Sciatic nerve (tissue), 2 donors: ENCODE data around the gene OLIG1. TPM values are rescaled to one million over a fixed set of nuclear protein-coding genes. Genes with fewer than 3 reads are reported as not detected.

Source experiments
- ATAC-seq: fragments of 200-7000 bp; cut with Tn5 transposase; one replicate; pipeline ENCODE4 v1.9.1; 2020; ENCODE audit warnings: mild to moderate bottlenecking, moderate library complexity
- DNase-seq: peaks from one replicate; pipeline ENCODE4 v3.0.0-alpha.2; 2020; ENCODE audit warnings: low spot score
- intact Hi-C: fragments of 100-400 bp; cut with DNase I; formaldehyde crosslinking; loops from one replicate; pipeline ENCODE4 v1.14.2; 2022
- total RNA-seq: library from RNA; stranded (reverse); fragmentation: NEBNext Ultra II Directional; extraction: Animal tissue kit (Norgen Biotek cat#: 25700); gene quantifications from one replicate; pipeline ENCODE4 v1.2.1, GENCODE V29; 2021
- donor health status: DM: no; HTN: no; CAD: no.
- donor health status: DM: no; HTN: no; CAD: no.

The OLIG1 gene
- total RNA-seq, 1 donor from 2014 or later: 0.53 TPM

DNA sequence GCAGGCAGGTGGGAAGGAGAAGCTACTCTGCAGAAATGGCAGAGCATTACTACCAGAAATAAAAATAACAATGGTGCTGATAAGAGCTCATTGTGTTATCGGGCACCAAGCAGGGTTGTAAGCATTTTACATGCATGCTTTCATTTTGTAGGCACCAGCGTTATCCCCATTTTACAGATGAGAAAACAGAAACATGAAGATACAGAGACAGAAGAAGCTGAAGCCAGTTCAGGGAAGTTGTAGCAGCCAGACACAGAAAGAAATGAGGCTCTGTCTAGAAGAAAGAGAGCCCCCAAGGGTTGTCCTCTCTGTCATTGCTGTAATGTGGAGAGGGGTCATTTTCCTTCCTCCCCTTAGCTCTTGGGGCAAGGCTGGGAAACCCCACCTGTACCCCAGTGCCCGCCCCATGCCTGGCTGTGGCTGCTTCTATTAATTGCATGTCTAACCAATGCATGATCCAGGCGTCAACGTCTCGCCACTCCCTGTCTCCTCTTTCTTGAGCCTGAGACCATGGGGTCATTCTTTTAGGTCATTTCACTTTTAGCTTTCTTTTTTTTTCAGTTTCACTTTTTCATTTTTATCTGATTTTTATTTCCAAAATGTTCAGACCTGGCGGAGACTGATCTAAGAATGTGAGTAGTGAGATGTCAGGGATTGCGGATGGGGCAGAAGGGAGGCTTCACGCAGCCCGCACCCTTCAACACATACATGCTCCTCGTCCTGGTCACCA lies 6.8 kb downstream of the OLIG1 start:
- no peak for ATAC-seq
- intact Hi-C loops: no loop called here
- DNase-seq: no peak

- DNase-seq (no peak), ATAC-seq (peak; percentile 82)
- intact Hi-C loops: no loop called here
Observed at GRCh38 chr21:33078907-33079582, 9.1 kb downstream of the OLIG1 start.

GRCh38 chr21:33080376-33080775 lies 10.4 kb downstream of the OLIG1 start:
- no peak for DNase-seq
- ATAC-seq: no peak
- intact Hi-C loops: no loop called here

DNA sequence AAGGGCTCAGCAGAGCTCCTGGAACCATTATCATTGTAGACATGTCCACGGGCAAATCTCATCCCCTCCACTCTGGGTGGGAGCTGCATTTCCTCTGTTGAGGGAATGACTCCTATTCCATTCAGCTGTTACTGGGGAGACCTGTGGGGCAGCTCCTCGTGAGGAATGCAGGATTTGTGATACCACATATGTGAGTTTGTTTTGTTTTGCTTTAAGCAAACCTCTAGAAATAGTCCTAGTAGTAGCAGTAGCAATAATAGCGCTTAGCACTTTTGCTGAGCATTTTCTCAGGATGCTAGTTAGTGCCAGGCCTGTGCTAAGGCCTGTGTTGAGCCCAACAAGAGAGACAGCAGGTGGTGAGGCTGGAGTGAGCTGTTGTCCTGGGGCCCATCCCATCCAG lies 10.8 kb downstream of the OLIG1 start:
- DNase-seq (no peak), ATAC-seq (no peak)
- intact Hi-C loops: no loop called here

DNA sequence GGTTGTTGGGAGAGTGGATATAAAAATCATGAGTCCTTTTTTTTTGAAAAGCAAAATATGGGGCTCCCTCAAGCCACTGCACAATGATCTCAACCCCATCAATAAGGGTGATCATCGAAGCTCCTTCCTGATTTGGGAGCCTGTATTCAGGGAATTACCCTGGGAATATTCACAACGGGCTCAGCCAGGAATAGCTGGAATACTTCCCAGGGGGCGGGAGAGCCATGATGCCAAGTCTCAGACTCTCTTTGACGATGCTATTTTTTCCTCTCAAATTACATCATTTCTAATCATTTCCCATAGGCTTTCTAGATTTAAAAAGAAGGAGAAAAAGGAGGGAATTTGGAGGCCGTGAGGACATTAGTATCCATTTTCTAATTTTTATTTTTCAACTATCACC lies 18.4 kb downstream of the OLIG1 start:
- DNase-seq (no peak), ATAC-seq (peak; percentile 74)
- intact Hi-C loops: no loop called here

DNA sequence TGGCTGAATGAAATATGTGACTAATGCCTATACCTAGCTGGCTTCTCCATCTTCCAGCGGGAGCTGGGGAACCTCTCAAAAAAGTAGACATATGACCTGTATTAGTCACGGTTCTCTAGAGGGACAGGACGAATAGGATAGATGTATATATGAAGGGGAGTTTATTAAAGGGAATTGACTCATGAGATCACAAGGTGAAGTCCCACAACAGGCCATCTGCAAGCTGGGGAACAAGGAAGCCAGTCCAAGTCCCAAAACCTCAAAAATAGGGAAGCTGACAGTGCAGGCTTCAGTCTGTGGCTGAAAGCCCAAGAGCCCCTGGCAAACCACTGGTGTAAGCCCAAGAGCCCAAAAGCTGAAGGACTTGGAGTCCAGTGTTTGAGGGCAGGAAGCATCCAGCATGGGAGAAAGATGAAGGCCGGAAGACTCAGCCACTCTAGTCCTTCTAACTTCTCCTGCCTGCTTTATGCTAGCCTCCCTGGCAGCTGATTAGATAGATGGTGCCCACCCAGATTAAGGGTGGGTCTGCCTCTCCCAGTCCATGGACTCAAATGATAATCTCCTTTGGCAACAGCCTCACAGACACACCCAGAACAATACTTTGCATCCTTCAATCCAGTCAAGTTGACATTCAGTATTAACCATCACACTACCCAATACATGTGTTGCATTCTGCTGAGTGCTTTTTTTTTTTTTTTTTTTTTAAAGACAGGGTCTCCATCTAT lies 19.6 kb downstream of the OLIG1 start:
- DNase-seq: no peak
- intact Hi-C loops: no loop called here
- peak; percentile 13 for ATAC-seq

DNA sequence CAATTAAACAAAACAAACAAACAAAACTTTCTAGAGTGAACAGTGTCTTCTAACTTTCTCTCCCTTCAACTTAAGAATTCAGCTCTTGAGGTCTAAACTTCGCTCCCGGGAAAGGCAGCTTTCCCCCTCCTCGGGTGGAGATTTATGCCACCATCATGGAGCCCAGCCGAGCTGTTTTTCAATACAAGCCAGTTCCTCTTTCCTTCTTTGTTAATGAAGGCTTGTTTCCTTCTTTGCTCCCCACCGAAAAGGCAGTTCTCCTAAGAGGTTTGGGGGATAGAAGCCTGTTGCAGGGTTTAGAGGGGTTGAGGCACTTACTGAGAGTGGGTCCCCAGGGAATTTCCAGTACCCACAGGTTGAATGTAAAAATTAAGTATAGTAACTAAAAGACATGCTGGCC lies 26.5 kb downstream of the OLIG1 start:
- intact Hi-C loops: no loop called here
- DNase-seq (no peak), ATAC-seq (no peak)

GRCh38 chr21:33099131-33099530 lies 29.2 kb downstream of the OLIG1 start:
- no peak for ATAC-seq

DNA sequence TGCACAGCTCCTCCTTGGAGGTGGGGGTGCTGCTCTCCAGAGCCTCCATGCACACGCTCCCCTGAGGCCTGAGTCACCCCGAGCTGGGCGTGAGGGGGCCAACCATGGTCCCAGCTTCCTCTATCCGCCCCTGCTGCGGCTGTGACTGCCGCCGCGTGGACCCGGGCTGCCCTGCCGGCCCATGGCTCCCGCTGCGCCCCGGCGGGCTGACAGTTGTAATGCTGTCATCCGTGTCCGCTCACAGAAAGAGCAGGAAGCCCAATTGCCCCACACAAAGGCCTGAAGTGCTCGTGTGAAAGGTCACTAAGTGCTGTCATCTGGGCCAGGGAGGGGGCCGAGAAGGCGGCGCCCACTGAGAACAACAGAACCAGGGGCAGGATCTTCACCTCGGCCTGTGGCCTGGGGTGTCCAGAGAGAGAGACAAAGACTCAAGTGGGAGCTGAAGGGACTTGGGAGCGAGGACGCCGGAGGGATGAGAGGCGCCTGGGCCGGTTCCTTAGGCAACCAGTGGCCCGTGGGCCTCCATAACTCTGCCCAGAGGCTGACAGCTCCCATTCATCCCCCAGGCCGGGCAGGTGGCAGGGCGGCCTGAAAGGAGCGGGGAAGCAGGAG lies 31.5 kb downstream of the OLIG1 start:
- DNase-seq: no peak
- intact Hi-C loops: no loop called here
- ATAC-seq: no peak

More at GRCh38 chr21:33099131-33099530, 29.2 kb downstream of the OLIG1 start:
- no peak for DNase-seq
- intact Hi-C loops: no loop called here

DNA sequence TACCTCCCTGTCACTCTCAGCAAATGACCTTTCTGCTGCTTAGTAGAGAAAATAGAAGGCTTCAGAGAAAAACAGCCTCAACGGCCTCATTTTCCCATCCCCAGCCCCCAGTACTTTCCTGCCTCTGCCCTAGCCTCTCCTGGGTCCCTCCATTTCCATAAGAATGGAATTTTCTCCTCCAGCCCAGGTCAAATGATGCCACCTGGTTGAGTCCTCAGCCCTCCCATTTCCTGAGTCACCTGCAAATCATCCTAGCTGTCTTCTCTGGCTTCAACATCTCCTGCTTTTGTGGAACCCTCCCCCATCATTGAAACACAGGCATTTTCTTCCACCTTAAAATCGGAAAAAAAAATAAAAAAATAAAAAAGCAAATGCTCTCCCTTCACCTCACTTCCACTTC lies 35.1 kb downstream of the OLIG1 start:
- intact Hi-C loops: no loop called here
- DNase-seq (no peak), ATAC-seq (no peak)

- ATAC-seq: no peak
- no peak for DNase-seq
- intact Hi-C loops: no loop called here
Observed at GRCh38 chr21:33108228-33108627, 38.3 kb downstream of the OLIG1 start.

DNA sequence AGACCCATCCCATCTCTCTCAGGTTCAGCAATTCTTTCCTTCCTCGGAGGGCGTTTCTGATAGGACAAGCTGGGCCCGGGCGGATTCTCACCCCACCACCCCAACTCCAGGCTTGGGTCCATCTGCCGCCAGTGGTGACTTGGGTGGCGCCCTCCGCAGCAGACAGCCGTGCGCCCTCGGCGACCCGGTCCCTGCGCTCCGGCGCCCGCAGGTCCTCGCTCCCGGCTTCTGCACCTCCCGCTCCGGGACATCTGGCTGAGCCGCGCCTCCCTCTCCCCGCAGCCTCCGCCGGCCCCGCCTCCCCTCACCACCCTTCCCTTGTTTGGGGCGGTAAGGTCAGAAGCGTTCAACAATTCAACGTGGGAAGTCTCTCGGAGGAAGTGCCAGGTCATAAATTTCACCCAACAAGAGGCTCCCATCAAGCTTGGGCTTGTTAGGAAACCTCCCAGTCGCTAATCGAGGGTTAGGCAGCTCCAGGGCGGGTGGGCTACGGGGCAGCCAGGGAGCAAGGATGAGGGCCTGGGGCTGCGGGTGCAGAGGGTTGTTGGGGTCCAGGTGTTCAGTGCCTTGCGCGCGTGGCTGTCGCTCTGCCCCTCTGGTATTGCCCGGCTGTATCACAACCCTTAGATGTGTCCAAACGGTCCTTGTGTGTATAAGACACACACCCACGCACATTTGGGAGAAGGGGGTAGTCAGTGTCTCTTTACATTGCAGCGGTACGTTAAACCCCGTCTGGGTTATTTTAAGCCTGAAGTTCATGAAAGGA lies 39.8 kb downstream of the OLIG1 start:
- peak; percentile 90 for ATAC-seq
- no peak for DNase-seq
- intact Hi-C loops: no loop called here

DNA sequence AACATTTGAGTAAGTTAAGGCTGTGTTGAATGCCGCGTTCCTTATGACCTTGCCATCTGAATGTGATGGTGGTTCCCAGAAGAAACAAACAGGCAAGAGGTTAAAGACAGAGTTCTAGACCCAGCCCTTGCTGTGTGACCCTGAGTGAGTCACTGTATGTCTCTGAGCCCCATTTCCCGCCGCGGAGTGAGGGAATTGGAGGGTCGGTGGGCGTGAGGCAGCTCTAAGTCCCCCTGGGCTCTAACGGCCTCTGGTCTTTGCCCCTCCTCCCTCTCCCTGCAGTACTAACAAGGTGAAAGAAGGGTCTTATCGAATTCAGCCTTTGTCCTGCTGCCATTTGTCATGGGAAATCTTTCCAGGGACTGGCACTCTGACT lies 40.4 kb downstream of the OLIG1 start:
- intact Hi-C loops: no loop called here
- DNase-seq (no peak), ATAC-seq (no peak)

GRCh38 chr21:33111577-33111976 lies 41.6 kb downstream of the OLIG1 start:
- intact Hi-C loops: no loop called here
- ATAC-seq: no peak
- DNase-seq: no peak

- no peak for DNase-seq
- ATAC-seq: no peak
- intact Hi-C loops: no loop called here
Observed at GRCh38 chr21:33112151-33112550, 42.2 kb downstream of the OLIG1 start.

GRCh38 chr21:33112681-33113080 lies 42.7 kb downstream of the OLIG1 start:
- intact Hi-C loops: no loop called here
- ATAC-seq (no peak), DNase-seq (no peak)

GRCh38 chr21:33113131-33113530 lies 43.2 kb downstream of the OLIG1 start:
- ATAC-seq: no peak
- intact Hi-C loops: no loop called here
- DNase-seq: no peak

- no peak for DNase-seq
- intact Hi-C loops: no loop called here
- ATAC-seq: no peak
Observed at GRCh38 chr21:33114276-33114675, 44.3 kb downstream of the OLIG1 start.
